Renal cortex interstitium (tissue), 11 donors: ENCODE results near the gene MYORG. TPM values are rescaled to one million over a fixed set of nuclear protein-coding genes. Genes with fewer than 3 reads are reported as not detected.
"Not testable (repeated sequence)": the region's sequence is repeated elsewhere in the genome, so short reads cannot be mapped to it uniquely, and the experiment has no call there.

Experiments used
- DNase-seq, 11 donors: peaks; one replicate each; pipeline ENCODE4 v3.0.0-alpha.2; 2013; ENCODE audit warnings: low read depth in 9 of 11, low spot score in 4 of 11; ENCODE audit errors: extremely low read depth in 1 of 11
- polyA plus RNA-seq, 3 donors: library from polyadenylated mRNA; unstranded; fragments of 120-200 nt; gene quantifications; one replicate each; pipeline ENCODE4 v1.2.1, GENCODE V29; 2013; ENCODE audit not compliant: insufficient read length in 3 of 3

Gene MYORG
- polyA plus RNA-seq, 3 donors, result 8.4 to 9.9 (median 8.9) TPM

- no peak for DNase-seq
Measured at GRCh38 chr9:34374339-34374738, 2.4 kb downstream of the MYORG start.

DNA sequence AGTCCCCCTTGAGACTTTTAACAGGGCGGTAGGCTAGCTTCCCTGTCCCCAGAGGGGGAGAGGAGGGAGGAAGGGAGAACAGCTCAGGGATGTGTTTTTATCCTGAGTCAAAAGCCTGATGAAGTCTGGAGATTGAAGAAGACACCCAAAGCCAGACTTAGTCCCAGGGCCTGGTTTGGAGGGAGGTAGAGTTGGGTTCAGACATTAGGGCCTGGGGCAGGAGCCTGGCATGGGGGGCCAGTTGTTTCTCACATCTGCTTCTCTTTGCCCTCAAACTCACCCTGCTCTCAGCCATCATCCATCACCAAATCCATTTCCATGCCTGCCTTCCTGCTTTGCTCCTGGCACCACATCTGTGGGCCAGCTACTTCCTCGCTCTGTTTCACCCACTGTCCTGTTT lies 2.9 kb downstream of the MYORG start:
- no peak for DNase-seq

GRCh38 chr9:34372467-34373011 lies 4.2 kb downstream of the MYORG start:
- DNase-seq, result no peak

DNA sequence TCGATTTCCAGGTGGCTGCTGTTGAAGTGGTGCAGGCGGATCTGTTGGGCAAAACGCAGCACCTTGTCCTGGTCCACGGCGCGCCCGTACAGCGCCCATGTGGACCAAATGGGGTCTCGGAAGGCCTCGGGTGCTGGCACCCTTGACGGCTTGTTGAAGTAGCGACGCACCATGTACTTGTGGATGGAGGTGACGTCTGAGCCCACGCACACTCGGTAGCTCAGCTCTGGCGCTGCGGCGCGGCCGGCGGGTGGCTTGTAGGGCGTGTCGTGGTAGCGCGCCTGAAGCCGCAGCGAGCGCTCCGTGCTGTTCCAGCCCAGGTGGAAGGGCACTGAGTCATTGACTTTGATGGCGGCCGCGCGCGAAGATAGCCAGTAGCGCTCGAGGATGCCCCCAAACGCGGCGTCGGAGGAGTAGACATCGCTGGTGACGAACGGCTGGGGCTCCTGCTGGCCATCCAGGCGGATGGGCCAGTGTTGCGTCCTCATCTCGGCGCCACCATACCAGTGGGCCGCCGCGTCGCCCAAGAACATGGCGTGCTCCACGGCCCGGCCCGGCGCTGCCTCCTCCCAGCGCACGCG lies 4.7 kb downstream of the MYORG start:
- DNase-seq, result no peak

DNA sequence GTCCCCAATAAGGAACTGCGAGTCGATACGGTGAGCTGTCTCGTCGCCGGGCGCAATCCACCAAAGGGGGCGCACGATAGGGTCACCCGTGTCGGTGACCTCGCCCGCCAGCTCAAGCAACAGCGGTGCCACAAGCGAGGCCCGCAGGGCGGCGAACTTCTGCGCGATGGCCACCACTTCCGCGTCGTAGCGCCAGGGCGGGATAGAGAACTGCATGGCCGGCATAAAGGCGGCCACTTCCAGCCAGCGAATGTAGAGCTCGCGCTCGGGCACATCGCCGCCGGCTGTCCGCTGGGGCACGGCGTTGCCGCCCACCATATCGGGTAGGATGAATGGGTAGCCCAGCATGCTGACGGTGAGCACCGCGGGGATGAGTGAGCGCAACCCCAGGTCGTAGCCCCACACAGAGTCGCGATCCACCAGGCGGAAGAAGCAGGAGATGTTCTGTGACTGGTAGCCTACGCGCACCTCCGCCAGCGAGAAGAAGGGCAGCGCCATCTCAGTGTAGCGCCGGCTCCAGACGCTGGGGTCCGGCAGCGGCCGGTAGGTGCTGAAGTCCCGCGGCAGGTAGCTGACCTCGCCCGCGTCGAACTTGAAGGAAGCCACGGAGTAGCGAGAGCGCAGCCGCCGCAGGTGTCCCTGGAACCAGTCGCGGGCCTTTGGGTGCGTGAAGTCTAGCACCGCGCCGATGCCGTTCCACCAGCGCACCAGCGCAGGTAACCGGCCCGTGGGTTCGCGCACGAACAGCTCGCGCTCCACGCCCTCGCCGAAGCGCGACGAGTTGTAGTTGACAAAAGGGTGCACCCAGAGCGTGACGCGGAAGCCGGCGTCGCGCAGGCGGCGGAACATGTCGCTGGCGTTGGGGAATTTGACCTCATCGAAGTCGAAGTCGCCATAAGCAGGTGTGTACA lies 5.5 kb downstream of the MYORG start:
- no peak for DNase-seq

DNA sequence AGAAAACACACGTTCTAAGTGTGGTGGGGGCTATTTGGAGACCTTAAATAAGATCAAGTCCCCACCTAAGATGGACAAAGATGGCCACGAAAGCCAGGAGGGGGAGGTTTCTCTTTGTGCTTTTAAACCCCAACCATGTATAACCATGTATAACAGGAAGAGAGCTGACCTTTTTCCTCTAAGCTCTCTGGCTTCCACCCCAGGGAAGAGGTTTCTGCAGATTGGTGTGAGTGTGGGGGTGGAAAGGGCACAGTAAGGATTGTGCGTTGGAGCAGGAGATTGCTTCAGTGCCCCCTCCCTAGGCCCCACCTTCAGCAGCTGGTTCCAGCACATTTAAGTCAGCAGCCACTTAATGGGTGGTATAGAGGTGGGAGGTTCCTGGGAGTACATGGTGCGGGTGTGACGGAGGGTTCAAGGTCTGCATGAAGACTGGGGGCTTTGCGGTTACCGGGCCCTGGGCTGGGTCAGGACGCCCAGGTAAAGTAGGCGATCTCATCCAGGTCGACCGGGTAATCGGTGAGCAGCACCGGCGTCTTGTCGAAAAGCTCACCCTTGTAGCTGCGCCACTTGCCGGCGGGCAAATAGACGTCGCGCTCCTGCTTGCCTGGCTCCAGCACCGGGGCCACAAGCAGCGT lies 6.2 kb downstream of the MYORG start:
- DNase-seq, result no peak

GRCh38 chr9:34369636-34370035 lies 7.1 kb downstream of the MYORG start:
- DNase-seq, result no peak

DNA sequence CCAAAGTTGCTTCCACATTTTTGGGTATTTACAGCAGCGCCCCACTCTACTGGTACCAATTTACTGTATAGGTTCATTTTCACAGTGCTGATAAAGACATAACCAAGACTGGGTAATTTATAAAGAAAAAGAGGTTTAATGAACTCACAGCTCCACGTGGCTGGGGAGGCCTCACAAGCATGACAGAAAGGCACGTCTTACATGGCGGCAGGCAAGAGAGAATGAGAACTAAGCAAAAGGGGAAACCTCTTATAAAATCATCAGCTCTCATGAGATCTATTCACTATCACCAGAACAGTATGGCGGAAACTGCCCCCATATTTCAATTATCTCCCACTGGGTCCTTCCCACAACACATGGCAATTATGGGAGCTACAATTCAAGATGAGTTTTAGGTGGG lies 7.9 kb downstream of the MYORG start:
- not testable (repeated sequence) for DNase-seq

DNA sequence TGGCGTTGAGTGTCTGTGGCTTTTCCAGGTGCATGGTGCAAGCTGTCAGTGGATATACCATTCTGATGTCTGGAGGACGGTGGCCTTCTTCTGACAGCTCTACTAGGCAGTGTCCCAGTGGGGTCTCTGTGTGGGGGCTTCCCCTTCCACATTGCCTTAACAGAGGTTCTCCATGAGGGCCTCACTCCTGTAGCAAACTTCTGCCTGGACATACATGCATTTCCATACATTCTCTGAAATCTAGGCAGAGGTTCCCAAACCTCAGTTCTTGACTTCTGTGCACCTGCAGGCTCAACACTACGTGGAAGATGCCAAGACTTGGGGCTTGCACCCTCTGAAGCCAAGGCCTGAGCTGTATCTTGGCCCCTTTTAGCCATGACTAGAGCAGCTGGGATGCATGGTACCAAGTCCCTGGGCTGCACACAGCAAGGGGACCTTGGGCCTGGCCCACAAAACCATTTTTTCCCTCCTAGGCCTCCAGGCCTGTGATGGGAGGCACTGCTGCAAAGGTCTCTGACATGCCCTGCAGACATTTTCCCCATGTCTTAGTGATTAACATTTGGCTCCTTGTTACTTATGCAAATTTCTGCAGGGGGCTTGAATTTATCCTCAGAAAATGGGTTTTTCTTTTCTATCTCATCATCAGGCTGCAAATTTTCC lies 8.8 kb downstream of the MYORG start:
- DNase-seq, result not testable (repeated sequence)

DNA sequence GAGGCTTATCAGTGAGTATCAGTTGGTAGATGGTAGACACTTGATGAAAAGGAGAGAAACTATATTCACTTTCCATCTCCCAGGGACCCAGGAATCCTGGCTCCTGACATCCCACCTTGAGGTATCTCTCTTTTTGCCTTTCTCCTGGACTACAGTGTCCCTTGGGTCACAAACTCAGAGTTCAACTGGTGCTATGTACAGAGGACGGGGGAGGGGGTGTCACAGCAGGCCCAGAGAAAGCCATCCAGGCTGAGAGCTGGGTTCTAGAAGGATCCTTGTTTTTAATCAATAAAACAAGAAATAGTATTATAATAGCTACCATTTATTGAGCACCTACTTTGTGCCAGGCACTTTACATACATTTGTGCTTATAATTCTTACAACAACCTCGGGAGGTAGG lies 10.3 kb downstream of the MYORG start:
- no peak for DNase-seq

- no peak for DNase-seq
Measured at GRCh38 chr9:34365282-34365681, 11.4 kb downstream of the MYORG start.

- no peak for DNase-seq
Measured at GRCh38 chr9:34363619-34364351, 12.9 kb downstream of the MYORG start.

- DNase-seq, result no peak
Measured at GRCh38 chr9:34362614-34363214, 14.0 kb downstream of the MYORG start.

DNA sequence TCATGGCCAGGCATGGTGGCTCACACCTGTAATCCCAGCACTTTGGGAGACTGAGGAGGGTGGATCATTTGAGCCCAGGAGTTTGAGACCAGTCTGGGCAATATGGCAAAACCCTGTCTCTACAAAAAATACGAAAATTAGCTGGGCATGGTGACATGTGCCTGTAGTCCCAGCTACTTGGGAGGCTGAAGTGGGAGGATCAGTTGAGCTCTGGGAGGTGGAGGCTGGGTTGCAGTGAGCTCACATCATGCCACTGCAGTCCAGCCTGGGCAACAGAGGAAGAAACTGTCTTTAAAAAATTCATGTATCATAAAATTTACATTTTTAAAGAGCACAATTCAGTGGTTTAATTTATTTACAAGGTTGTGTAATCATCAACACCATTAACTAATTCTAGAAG lies 23.7 kb downstream of the MYORG start:
- DNase-seq, result not testable (repeated sequence)

DNA sequence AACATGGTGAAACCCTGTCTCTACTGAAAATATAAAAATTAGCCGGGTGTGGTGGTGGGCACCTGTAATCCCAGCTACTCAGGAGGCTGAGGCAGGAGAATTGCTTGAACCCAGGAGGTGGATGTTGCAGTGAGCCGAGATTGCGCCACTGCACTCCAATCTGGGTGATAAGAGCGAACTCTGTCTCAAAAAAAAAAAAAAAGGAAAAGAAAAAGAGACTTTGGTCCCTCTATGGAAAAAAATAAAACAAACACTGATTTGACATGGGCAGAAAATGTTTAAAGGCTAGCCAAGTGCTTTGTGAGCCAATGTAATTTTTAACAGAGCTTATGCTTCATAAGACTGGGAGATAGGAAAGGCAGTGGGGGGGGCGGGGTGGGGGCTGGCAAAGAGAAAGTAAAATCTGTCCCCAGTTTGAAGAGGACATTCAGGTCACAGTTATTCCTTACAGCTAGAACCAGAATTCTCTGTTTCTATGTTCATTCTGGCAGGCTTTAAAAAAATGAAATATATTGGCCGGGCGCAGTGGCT lies 24.5 kb downstream of the MYORG start:
- DNase-seq, result not testable (repeated sequence)

DNA sequence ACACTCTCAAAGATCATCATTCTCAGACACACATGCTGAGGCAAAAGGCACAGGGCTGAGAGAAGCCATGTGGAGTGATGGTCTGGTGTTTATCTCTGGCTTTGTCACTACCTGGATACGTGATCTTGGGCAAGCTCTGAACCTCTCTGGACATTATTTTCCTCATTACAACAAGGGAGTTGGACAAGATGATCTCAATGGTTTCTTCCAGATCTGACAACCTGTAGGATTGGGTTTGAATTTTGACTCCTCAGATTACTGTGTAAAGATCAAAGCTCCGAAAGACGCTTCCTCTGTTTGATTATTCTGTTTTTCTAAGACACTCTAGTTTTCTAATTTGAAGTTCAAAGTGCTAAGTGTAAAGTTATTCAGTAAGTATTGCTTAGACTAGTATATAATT lies 27.4 kb downstream of the MYORG start:
- DNase-seq, result no peak

- DNase-seq, result no peak
Measured at GRCh38 chr9:34347800-34348158, 28.9 kb downstream of the MYORG start.
